Keratinocyte (primary cell): ENCODE results near the gene FLT3LG. TPM values are rescaled to one million over a fixed set of nuclear protein-coding genes. Genes with fewer than 3 reads are reported as not detected.

Source experiments
- DNase-seq: peaks from one replicate; pipeline ENCODE4 v3.0.0-alpha.2; 2011; ENCODE audit warnings: low read depth, missing footprints, low spot score
- FAIRE-seq: peaks from 2 replicates; lab custom pipeline; 2011; peaks lifted over from hg19 to GRCh38; lab: Jason Lieb, UNC
- H2AFZ ChIP-seq: 2 replicates; pipeline ENCODE4 v1.6.0; 2012; ENCODE audit warnings: low read length, control low read depth, inconsistent platforms; ENCODE audit not compliant: control insufficient read depth
- H3K27ac ChIP-seq: 2 replicates; pipeline ENCODE4 v1.5.1; 2011; ENCODE audit warnings: low read length; ENCODE audit not compliant: control insufficient read depth, insufficient read depth
- H3K27me3 ChIP-seq: 3 replicates; pipeline ENCODE4 v1.6.0; 2011; ENCODE audit warnings: low read length; ENCODE audit not compliant: control insufficient read depth, insufficient read depth; ENCODE audit errors: extremely low read depth
- H3K36me3 ChIP-seq, 2 experiments: 2 replicates in 1 of 2; 3 replicates in 1 of 2; pipeline ENCODE4 v1.5.1; 2011; ENCODE audit warnings: low read length in 2 of 2, mild to moderate bottlenecking in 1 of 2; ENCODE audit not compliant: control insufficient read depth in 2 of 2, insufficient read depth in 2 of 2; ENCODE audit errors: extremely low read depth in 1 of 2
- H3K4me1 ChIP-seq: 3 replicates; pipeline ENCODE4 v1.5.1; 2011; ENCODE audit warnings: low read length; ENCODE audit not compliant: control insufficient read depth, insufficient read depth; ENCODE audit errors: extremely low read depth
- H3K4me2 ChIP-seq: 3 replicates; pipeline ENCODE4 v1.6.0; 2011; ENCODE audit warnings: low read depth, low read length; ENCODE audit not compliant: control insufficient read depth, insufficient read depth; ENCODE audit errors: extremely low read depth
- H3K4me3 ChIP-seq, 3 experiments: fragments of 200-600 bp in 1 of 3; sonication (generic) in 1 of 3; 2 replicates in 2 of 3; 3 replicates in 1 of 3; pipeline ENCODE4 v1.5.1; 2011 to 2016; ENCODE audit warnings: low read length in 3 of 3, mild to moderate bottlenecking in 3 of 3, control low read depth in 2 of 3, inconsistent platforms in 1 of 3, low read depth in 1 of 3, mixed read lengths in 1 of 3, mixed run types in 1 of 3, moderate library complexity in 1 of 3; ENCODE audit not compliant: control insufficient read depth in 2 of 3, insufficient read depth in 2 of 3; ENCODE audit errors: extremely low read depth in 1 of 3
- H3K79me2 ChIP-seq: 2 replicates; pipeline ENCODE4 v1.6.0; 2012; ENCODE audit warnings: low read length; ENCODE audit not compliant: control insufficient read depth, insufficient read depth
- H3K9ac ChIP-seq: 3 replicates; pipeline ENCODE4 v1.6.0; 2011; ENCODE audit warnings: low read length; ENCODE audit not compliant: control insufficient read depth, insufficient read depth; ENCODE audit errors: extremely low read depth
- H3K9me1 ChIP-seq: 3 replicates; pipeline ENCODE4 v1.6.0; 2011; ENCODE audit warnings: low read length; ENCODE audit not compliant: control insufficient read depth, insufficient read depth; ENCODE audit errors: extremely low read depth
- H3K9me3 ChIP-seq: 2 replicates; pipeline ENCODE4 v1.5.1; 2012; ENCODE audit warnings: low read depth, low read length; ENCODE audit not compliant: control insufficient read depth
- H4K20me1 ChIP-seq: 3 replicates; pipeline ENCODE4 v1.6.0; 2011; ENCODE audit warnings: low read length; ENCODE audit not compliant: control insufficient read depth, insufficient read depth; ENCODE audit errors: extremely low read depth
- EZH2 ChIP-seq: IDR thresholded peaks from one replicate; pipeline ENCODE4 v1.6.1; 2012; ENCODE audit warnings: inconsistent platforms, mild to moderate bottlenecking, low read length, moderate library complexity
- dilution Hi-C: fragments of 300-500 bp; cut with MboI; formaldehyde crosslinking; loops from one replicate; pipeline ENCODE4 v1.7.0; 2020; ENCODE audit warnings: low sequenced_read_pairs; ENCODE audit not compliant: extremely low pct_ligation_motif_present
- polyA plus RNA-seq, 5 experiments: library from polyadenylated mRNA; depleted of rRNA in 3 of 5; stranded (reverse) in 3 of 5; stranded (forward) in 1 of 5; unstranded in 1 of 5; fragments of >200 nt; gene quantifications; 1 replicate in 1 of 5; 2 replicates in 3 of 5; 3 replicates in 1 of 5; pipeline versions ENCODE4 v1.2.1 to v1.2.3, GENCODE V29; 2011 to 2012; ENCODE audit warnings: missing spikeins in 2 of 5, low read depth in 1 of 5, low replicate concordance in 1 of 5
- TF ChIP-seq, protein P1 (sequence below), 3 experiments: IDR thresholded peaks in 1 of 3; conservative IDR thresholded peaks in 1 of 3; optimal IDR thresholded peaks in 1 of 3; 2 replicates in 2 of 3; 3 replicates in 1 of 3; pipeline versions ENCODE3 to v1.5.1; 2011; ENCODE audit warnings: low read length in 3 of 3, mild to moderate bottlenecking in 3 of 3, moderate library complexity in 2 of 3, control low read depth in 1 of 3, inconsistent platforms in 1 of 3; ENCODE audit not compliant: insufficient read depth in 2 of 3; ENCODE audit errors: extremely low read depth in 1 of 3

The FLT3LG gene
- polyA plus RNA-seq, 1 donor (not counting 4 experiments of a cell fraction or from before 2014, with no cell fraction given): 0.80 TPM

DNA sequence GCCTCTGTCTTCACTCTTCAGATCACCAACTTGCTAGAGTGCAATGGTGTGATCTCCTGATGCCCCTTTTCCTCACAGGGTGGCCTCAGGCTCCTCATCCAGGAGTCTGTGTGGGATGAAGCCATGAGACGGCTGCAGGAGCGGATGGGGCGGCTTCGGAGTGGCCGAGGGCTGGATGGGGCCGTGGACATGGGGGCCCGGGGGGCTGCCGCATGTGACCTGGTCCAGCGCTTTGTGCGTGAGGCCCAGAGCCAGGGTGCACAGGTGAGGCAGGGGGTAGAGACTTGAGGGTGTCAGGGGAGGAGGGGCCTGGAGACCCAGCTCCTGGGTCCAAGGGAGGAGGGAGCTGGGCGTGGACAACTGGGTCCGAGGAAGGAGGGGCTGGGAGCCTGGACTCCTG is 11.5 kb upstream of the FLT3LG start:
- H3K4me1 ChIP-seq: no peaks in the 10 kb centered on the region
- H4K20me1 ChIP-seq: no peaks in the 10 kb centered on the region
- peaks cover 5 to 6% of the 10 kb centered on the region in 2 experiments for H3K36me3 ChIP-seq
- no peaks in the 10 kb centered on the region for H3K9me3 ChIP-seq
- no peaks in the 10 kb centered on the region for H3K9me1 ChIP-seq
- no peak overlapping the region for H3K9ac ChIP-seq
- DNase-seq (no peak), FAIRE-seq (no peak)
- no peak overlapping the region for H3K27ac ChIP-seq
- H3K4me3 ChIP-seq: no peak overlapping the region
- no peak overlapping the region for H3K4me2 ChIP-seq
- H3K79me2 ChIP-seq: no peaks in the 10 kb centered on the region
- no peak for TF ChIP-seq EZH2
- TF ChIP-seq, protein P1, sequence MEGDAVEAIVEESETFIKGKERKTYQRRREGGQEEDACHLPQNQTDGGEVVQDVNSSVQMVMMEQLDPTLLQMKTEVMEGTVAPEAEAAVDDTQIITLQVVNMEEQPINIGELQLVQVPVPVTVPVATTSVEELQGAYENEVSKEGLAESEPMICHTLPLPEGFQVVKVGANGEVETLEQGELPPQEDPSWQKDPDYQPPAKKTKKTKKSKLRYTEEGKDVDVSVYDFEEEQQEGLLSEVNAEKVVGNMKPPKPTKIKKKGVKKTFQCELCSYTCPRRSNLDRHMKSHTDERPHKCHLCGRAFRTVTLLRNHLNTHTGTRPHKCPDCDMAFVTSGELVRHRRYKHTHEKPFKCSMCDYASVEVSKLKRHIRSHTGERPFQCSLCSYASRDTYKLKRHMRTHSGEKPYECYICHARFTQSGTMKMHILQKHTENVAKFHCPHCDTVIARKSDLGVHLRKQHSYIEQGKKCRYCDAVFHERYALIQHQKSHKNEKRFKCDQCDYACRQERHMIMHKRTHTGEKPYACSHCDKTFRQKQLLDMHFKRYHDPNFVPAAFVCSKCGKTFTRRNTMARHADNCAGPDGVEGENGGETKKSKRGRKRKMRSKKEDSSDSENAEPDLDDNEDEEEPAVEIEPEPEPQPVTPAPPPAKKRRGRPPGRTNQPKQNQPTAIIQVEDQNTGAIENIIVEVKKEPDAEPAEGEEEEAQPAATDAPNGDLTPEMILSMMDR (optimal IDR thresholded peaks at IDR 0.05 in 1 of 3, IDR thresholded peaks at IDR 0.05 in 1 of 3, conservative IDR thresholded peaks at IDR 0.05 in 1 of 3; ENCODE audit: extremely low read depth in 1 of 3, insufficient read depth in 2 of 3, low read length in 3 of 3): no peak
- H3K27me3 ChIP-seq: no peaks in the 10 kb centered on the region
- no peak overlapping the region for H2AFZ ChIP-seq
- dilution Hi-C loops: no loop called here

DNA sequence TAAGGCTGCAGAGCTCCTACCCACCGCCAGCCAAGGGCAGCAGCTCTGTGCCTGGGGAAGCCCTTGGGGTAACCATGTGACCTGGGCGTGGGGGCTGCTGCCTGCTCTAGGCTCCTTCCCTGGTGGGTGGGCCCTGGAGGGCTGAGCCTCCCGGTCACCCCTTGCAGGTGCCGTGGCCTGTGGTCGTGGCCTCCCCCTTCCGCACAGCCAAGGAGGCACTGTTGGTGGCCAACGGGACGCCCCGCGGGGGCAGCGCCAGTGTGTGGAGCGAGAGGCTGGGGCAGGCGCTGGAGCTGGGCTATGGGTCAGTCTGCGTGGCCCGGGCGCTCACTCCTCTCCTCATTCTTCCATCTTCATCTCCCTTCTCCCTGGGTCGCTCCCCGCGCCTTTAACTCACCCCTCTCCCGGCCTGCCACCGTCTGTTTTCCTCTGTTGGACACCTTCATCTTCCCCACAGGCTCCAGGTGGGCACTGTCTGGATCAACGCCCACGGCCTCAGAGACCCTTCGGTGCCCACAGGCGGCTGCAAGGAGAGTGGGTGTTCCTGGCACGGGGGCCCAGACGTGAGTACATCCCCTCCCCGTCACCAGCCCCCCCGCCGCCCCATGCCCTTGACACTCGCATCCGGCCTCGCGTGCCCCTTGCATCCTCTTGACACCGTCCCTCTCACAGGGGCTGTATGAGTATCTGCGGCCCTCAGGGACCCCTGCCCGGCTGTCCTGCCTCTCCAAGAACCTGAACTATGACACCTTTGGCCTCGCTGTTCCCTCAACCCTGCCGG is 9.9 kb upstream of the FLT3LG start:
- Histone ChIP-seq H3K79me2 (no peaks in the 10 kb centered on the region), H2AFZ (no peak overlapping the region), H3K9me3 (no peaks in the 10 kb centered on the region), H3K27ac (no peak overlapping the region), H3K9me1 (no peaks in the 10 kb centered on the region), H3K4me2 (no peak overlapping the region), H4K20me1 (no peaks in the 10 kb centered on the region), H3K4me3 (no peak overlapping the region), H3K4me1 (peaks cover 14% of the 10 kb centered on the region), H3K9ac (no peak overlapping the region), H3K36me3 (peaks cover 4 to 5% of the 10 kb centered on the region in 2 experiments), H3K27me3 (no peaks in the 10 kb centered on the region)
- TF ChIP-seq, protein P1 (optimal IDR thresholded peaks at IDR 0.05 in 1 of 3, IDR thresholded peaks at IDR 0.05 in 1 of 3, conservative IDR thresholded peaks at IDR 0.05 in 1 of 3; ENCODE audit: extremely low read depth in 1 of 3, insufficient read depth in 2 of 3, low read length in 3 of 3): no peak
- no peak for TF ChIP-seq EZH2
- no peak for DNase-seq
- FAIRE-seq: no peak
- dilution Hi-C loops: no loop called here
